Ascending aorta (tissue), 2 donors: ENCODE results near the gene LRP1B. TPM values are rescaled to one million over a fixed set of nuclear protein-coding genes. Genes with fewer than 3 reads are reported as not detected.
"Not testable (repeated sequence)": the region's sequence is repeated elsewhere in the genome, so short reads cannot be mapped to it uniquely, and the experiment has no call there.

Experiments
- DNase-seq, 2 donors: peaks; one replicate each; pipeline ENCODE4 v3.0.0-alpha.2; 2019; ENCODE audit warnings: low spot score in 2 of 2
- H3K27ac ChIP-seq, 2 donors: fragments of 200-600 bp; sonication (generic); one replicate each; pipeline ENCODE4 v1.5.1; 2016 to 2017; ENCODE audit warnings: mild to moderate bottlenecking in 1 of 2
- H3K27me3 ChIP-seq: fragments of 200-600 bp; sonication (generic); one replicate; pipeline ENCODE4 v1.5.1; 2017
- H3K36me3 ChIP-seq, 2 donors: fragments of 200-600 bp; sonication (generic); one replicate each; pipeline ENCODE4 v1.5.1; 2016
- H3K4me1 ChIP-seq, 2 donors: fragments of 200-600 bp; sonication (generic); one replicate each; pipeline ENCODE4 v1.5.1; 2016 to 2017; ENCODE audit warnings: mild to moderate bottlenecking in 1 of 2
- H3K4me3 ChIP-seq, 2 donors: fragments of 200-600 bp; sonication (generic); one replicate each; pipeline ENCODE4 v1.5.1; 2016 to 2017; ENCODE audit warnings: mild to moderate bottlenecking in 1 of 2
- H3K9me3 ChIP-seq, 2 donors: fragments of 200-600 bp; sonication (generic); one replicate each; pipeline ENCODE4 v1.5.1; 2016
- CTCF ChIP-seq, 3 experiments: fragments of 200-600 bp in 2 of 3; fragments of 450-650 bp in 1 of 3; sonication (generic) in 2 of 3; IDR thresholded peaks; one replicate each; pipeline ENCODE4 v1.5.1; 2016 to 2019; ENCODE audit warnings: antibody characterized with exemption in 3 of 3, mild to moderate bottlenecking in 1 of 3, moderate library complexity in 1 of 3
- intact Hi-C: fragments of 100-400 bp; cut with DNase I; formaldehyde crosslinking; loops from one replicate; pipeline ENCODE4 v1.15.1; 2023
- total RNA-seq: library from RNA; depleted of rRNA; stranded (reverse); fragments of >200 nt; gene quantifications from one replicate; pipeline ENCODE4 v1.1.0, GENCODE V29; 2016

Gene LRP1B
- total RNA-seq, 1 donor from 2014 or later: not detected

- intact Hi-C loops: no loop called here
- Histone ChIP-seq H3K36me3 (no peaks in the 10 kb centered on the region), H3K27me3 (no peaks in the 10 kb centered on the region), H3K9me3 (no peaks in the 10 kb centered on the region), H3K4me1 (no peaks in the 10 kb centered on the region), H3K4me3 (no peak overlapping the region), H3K27ac (no peak overlapping the region)
- no peak for TF ChIP-seq CTCF (IDR thresholded peaks at IDR 0.05)
- DNase-seq: no peak
Observed at GRCh38 chr2:140662504-140662903, 1468.3 kb downstream of the LRP1B start.

- Histone ChIP-seq H3K9me3 (no peaks in the 10 kb centered on the region), H3K36me3 (no peaks in the 10 kb centered on the region), H3K4me1 (no peaks in the 10 kb centered on the region), H3K27ac (no peak overlapping the region), H3K4me3 (no peak overlapping the region), H3K27me3 (no peaks in the 10 kb centered on the region)
- DNase-seq: no peak
- intact Hi-C loops: no loop called here
- TF ChIP-seq CTCF (IDR thresholded peaks at IDR 0.05): no peak
Observed at GRCh38 chr2:140658760-140659692, 1471.8 kb downstream of the LRP1B start.

GRCh38 chr2:140657657-140658056 is 1473.2 kb downstream of the LRP1B start:
- DNase-seq: no peak
- Histone ChIP-seq H3K27me3 (no peaks in the 10 kb centered on the region), H3K4me1 (no peaks in the 10 kb centered on the region), H3K4me3 (no peak overlapping the region), H3K36me3 (no peaks in the 10 kb centered on the region), H3K9me3 (no peaks in the 10 kb centered on the region), H3K27ac (no peak overlapping the region)
- intact Hi-C loops: no loop called here
- no peak for TF ChIP-seq CTCF (IDR thresholded peaks at IDR 0.05)

- Histone ChIP-seq H3K36me3 (no peaks in the 10 kb centered on the region), H3K4me1 (no peaks in the 10 kb centered on the region), H3K27me3 (no peaks in the 10 kb centered on the region), H3K4me3 (no peak overlapping the region), H3K27ac (no peak overlapping the region), H3K9me3 (no peaks in the 10 kb centered on the region)
- intact Hi-C loops: no loop called here
- no peak for DNase-seq
- no peak for TF ChIP-seq CTCF (IDR thresholded peaks at IDR 0.05)
Observed at GRCh38 chr2:140654565-140654964, 1476.3 kb downstream of the LRP1B start.

DNA sequence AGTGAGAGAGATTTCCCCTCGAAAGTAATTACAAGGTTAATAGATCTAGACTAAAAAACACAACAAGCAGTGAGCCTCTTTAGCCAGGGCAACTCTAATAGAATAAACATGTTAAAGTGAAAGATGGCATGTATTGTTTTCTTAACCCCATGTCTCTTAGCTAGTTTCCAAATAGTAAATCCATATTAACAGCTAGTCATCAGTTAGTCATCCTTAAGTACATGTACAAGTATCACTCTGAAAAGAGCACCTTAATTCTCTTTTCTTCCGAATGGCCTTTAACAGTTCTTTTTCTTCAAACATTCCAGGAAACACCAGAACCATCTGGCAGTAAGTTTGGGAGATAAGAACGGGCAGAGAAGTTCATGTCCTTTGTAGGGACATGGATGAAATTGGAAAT is 1480.0 kb downstream of the LRP1B start:
- no peaks in the 10 kb centered on the region for H3K36me3 ChIP-seq
- H3K27me3 ChIP-seq: no peaks in the 10 kb centered on the region
- no peak for TF ChIP-seq CTCF (IDR thresholded peaks at IDR 0.05)
- no peak overlapping the region for H3K27ac ChIP-seq
- H3K9me3 ChIP-seq: no peaks in the 10 kb centered on the region
- DNase-seq: no peak
- no peak overlapping the region for H3K4me3 ChIP-seq
- intact Hi-C loops: no loop called here
- no peaks in the 10 kb centered on the region for H3K4me1 ChIP-seq

DNA sequence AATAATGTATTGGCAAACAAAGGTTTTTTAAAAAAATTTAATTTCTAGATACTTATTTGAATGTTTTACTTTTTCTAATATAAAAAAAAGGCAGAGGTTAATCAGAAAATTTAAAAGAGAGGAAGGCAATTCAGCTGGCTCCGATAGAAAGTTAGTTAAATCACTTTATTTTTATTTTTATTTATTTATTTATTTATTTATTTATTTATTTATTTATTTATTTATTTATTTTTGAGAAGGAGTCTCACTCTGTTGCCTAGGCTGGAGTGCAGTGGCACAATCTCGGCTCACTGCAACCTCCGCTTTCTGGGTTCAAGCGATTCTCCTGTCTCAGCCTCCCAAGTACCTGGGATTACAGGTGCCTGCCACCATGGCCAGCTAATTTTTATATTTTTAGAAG is 1480.7 kb downstream of the LRP1B start:
- H3K4me3 ChIP-seq, H3K9me3 ChIP-seq, H3K27ac ChIP-seq, H3K27me3 ChIP-seq, H3K36me3 ChIP-seq, intact Hi-C loops, H3K4me1 ChIP-seq, DNase-seq: not testable (repeated sequence)
